ENCODE measurements around the gene EEFSEC. TPM values are rescaled to one million over a fixed set of nuclear protein-coding genes. Genes with fewer than 3 reads are reported as not detected.

EEFSEC gene
- total RNA-seq, 4 donors from 2014 or later = 9.1 to 17.4 (median 15.8) TPM

DNA sequence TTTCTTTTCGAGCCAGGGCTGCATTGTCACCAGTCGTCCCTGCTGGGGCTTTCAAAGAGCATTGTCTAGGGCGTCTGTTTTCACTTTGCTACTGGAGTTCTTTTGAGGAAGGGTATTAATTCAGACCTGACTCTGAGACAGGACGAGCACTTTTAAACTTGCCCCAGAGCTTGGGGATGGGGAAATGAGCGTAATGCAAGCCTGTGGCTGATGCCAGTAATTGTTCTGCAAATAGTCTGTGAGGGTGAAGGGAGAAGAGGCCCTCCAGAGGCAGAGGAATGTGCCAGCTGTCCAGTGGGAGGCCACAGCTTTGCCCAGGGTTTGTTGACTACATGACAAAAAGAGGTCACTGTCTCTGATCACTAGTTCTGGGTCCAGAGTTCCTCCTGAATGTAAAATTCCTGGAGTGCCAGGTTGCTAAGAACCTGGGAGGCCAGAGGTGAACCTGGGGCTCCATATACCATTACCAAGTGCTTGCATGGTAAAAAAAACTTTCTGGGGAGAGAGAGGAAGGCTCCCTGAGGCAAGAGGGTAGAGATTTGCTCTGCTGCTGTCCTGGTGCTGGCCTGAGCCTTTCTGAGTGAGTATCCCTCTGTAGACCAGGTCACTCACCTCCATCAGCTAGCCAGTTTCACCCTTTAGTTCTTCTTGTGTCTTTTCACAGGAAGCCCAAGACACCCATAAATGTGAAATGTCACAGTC, 14.8 kb downstream of the EEFSEC start:
- DNase-seq (ENCODE audit: extremely low spot score) = no peak
- Histone ChIP-seq H3K36me3 (peaks cover 0 to under 1% (median 0%) of the 10 kb centered on the region in 4 donors), H3K4me1 (peaks cover 0 to 10% (median 7%) of the 10 kb centered on the region in 4 donors), H3K9me3 (no peaks in the 10 kb centered on the region), H3K27ac (replicated peaks in 1 of 4) (no peak overlapping the region), H3K27me3 (no peaks in the 10 kb centered on the region), H3K4me3 (no peak overlapping the region)
- intact Hi-C loops (cut with DNase I) = loop anchor here (10.0 kb wide), 1 partner anchor 157 kb away; no protein-coding TSS in a partner anchor
- TF ChIP-seq POLR2AphosphoS5 (IDR thresholded peaks at IDR 0.05) = no peak
- TF ChIP-seq EP300 (IDR thresholded peaks at IDR 0.05) = no peak
- WGBS = 73% methylated on average over 5 of the region's 5 CpGs

DNA sequence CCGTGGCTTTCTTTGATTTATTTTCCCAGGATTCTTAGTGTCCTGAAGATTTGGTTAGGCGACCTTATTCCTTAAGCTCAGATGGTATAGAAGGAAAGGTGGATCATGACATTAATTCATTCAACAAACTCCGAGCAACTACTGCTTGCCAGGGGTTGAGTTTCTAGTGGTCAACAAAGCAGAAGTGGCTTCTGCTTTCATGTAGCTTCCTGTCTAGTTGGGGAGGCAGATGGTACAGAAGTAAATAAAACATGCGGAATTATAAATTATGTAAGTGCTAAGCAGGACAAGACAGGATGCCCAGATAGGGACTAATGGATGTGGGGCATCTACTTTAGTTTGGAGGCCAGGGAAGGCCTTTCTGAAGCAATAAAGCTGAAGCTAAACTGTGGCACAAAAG, 15.6 kb downstream of the EEFSEC start:
- no peaks in the 10 kb centered on the region for H3K36me3 ChIP-seq
- TF ChIP-seq, protein P1, sequence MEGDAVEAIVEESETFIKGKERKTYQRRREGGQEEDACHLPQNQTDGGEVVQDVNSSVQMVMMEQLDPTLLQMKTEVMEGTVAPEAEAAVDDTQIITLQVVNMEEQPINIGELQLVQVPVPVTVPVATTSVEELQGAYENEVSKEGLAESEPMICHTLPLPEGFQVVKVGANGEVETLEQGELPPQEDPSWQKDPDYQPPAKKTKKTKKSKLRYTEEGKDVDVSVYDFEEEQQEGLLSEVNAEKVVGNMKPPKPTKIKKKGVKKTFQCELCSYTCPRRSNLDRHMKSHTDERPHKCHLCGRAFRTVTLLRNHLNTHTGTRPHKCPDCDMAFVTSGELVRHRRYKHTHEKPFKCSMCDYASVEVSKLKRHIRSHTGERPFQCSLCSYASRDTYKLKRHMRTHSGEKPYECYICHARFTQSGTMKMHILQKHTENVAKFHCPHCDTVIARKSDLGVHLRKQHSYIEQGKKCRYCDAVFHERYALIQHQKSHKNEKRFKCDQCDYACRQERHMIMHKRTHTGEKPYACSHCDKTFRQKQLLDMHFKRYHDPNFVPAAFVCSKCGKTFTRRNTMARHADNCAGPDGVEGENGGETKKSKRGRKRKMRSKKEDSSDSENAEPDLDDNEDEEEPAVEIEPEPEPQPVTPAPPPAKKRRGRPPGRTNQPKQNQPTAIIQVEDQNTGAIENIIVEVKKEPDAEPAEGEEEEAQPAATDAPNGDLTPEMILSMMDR (IDR thresholded peaks at IDR 0.05) = no peak
- no peak for TF ChIP-seq POLR2A (IDR thresholded peaks at IDR 0.05; ENCODE audit: low read depth)
- no peak for TF ChIP-seq POLR2AphosphoS5 (IDR thresholded peaks at IDR 0.05)
- TF ChIP-seq EP300 (IDR thresholded peaks at IDR 0.05) = no peak
- H3K9me3 ChIP-seq = no peaks in the 10 kb centered on the region
- no peak for DNase-seq (ENCODE audit: extremely low spot score)
- peaks cover 0 to 13% (median 8%) of the 10 kb centered on the region in 4 donors for H3K4me1 ChIP-seq
- 83% methylated on average over 4 of the region's 4 CpGs for WGBS
- no peaks in the 10 kb centered on the region for H3K27me3 ChIP-seq
- intact Hi-C loops (cut with DNase I) = loop anchor here (10.0 kb wide), 1 partner anchor 156 kb away; no protein-coding TSS in a partner anchor
- no peak overlapping the region for H3K4me3 ChIP-seq
- H3K27ac ChIP-seq (replicated peaks in 1 of 4) = no peak overlapping the region

DNA sequence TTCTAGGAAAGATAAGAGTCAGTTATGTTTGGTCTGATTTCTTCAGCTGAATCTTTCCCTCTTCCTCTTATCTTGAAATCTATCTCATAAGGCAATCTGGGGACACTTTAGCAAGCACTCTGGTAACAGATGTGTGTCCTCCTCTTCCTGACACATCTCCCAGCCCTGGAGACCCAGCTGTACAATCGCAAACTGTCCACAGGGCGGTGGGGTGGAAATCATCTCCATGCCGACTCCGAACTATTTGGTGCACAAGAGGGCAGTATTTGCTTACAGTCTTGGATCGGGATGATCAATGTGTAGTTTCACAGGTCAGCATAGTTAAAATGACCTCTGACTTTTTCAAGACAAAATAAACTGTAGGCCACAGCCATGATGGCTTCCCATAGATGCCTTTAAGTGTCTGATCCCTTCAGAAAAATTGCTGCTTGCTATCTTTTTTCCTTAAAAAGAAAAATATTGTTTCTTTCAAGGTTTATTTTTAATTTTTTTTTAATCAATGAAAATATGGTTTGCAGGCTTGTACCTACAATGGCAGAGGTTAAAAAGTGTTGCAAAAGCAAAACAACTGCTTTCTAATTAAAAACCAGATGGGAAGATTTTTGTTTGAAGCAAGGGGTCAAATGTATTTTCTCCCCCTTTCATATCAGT, 17.7 kb downstream of the EEFSEC start:
- Histone ChIP-seq H3K27ac (replicated peaks in 1 of 4) (no peak overlapping the region), H3K27me3 (no peaks in the 10 kb centered on the region), H3K4me3 (no peak overlapping the region), H3K9me3 (no peaks in the 10 kb centered on the region), H3K4me1 (peaks cover 5 to 32% (median 21%) of the 10 kb centered on the region in 4 donors), H3K36me3 (no peaks in the 10 kb centered on the region)
- WGBS = 13% methylated on average over 5 of the region's 5 CpGs
- intact Hi-C loops (cut with DNase I) = no loop called here
- TF ChIP-seq, protein P1 (IDR thresholded peaks at IDR 0.05) = peak; percentile 63 to 66 (median 64)
- TF ChIP-seq POLR2AphosphoS5 (IDR thresholded peaks at IDR 0.05) = peak in 1 of 2 donors; percentile 42
- no peak for TF ChIP-seq POLR2A (IDR thresholded peaks at IDR 0.05; ENCODE audit: low read depth)
- no peak for TF ChIP-seq EP300 (IDR thresholded peaks at IDR 0.05)
- DNase-seq (ENCODE audit: extremely low spot score) = no peak

DNA sequence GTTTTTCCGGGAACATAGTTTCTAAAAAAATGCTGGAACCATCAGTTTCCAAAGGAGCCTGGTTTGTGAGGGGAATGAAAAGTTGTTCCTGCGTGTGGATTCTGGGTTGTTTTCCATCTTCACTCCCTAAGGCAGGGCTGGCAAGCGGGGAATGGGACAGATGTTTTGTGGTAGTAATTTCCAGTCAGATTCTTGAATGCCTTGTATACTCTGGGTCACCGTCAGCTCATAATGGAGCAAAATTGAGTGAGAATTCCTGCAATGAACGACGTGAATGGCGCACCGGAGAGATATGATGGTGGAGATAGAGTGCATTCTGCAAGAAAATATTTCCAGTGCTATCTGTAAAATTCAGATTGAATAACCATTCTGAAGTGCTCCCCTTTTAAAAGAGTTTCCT, 19.9 kb downstream of the EEFSEC start:
- WGBS = 84% methylated on average over 8 of the region's 8 CpGs
- TF ChIP-seq, protein P1 (IDR thresholded peaks at IDR 0.05) = no peak
- TF ChIP-seq POLR2AphosphoS5 (IDR thresholded peaks at IDR 0.05) = no peak
- TF ChIP-seq POLR2A (IDR thresholded peaks at IDR 0.05; ENCODE audit: low read depth) = no peak
- TF ChIP-seq EP300 (IDR thresholded peaks at IDR 0.05) = no peak
- no peak for DNase-seq (ENCODE audit: extremely low spot score)
- no peak overlapping the region for H3K27ac ChIP-seq (replicated peaks in 1 of 4)
- no peak overlapping the region for H3K4me3 ChIP-seq
- no peaks in the 10 kb centered on the region for H3K36me3 ChIP-seq
- intact Hi-C loops (cut with DNase I) = no loop called here
- H3K9me3 ChIP-seq = no peaks in the 10 kb centered on the region
- H3K4me1 ChIP-seq = peaks cover 5 to 24% (median 21%) of the 10 kb centered on the region in 4 donors
- H3K27me3 ChIP-seq = no peaks in the 10 kb centered on the region

DNA sequence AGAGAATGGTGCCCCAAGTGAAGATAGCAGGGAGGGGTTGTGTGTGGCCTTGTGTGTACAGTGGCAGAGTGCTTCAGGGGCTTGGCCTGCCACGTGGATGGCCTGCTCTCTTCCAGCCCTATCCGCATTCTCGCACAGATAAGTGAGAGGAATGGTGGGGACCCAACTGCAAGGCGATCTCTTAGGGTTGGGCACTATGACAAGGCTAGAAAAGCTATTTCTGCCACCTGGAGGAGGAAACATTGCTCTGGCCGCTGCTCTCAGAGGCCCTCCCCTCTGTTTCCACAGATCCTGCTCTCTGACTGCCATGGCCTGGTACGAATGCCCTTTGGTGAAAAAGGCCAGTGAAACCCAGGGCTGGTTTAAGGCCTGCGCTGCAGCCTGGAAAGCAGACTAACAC, 20.6 kb downstream of the EEFSEC start:
- Histone ChIP-seq H3K4me1 (peaks cover 5 to 24% (median 22%) of the 10 kb centered on the region in 4 donors), H3K9me3 (no peaks in the 10 kb centered on the region), H3K36me3 (no peaks in the 10 kb centered on the region), H3K27ac (replicated peaks in 1 of 4) (no peak overlapping the region), H3K4me3 (no peak overlapping the region), H3K27me3 (no peaks in the 10 kb centered on the region)
- intact Hi-C loops (cut with DNase I) = no loop called here
- 88% methylated on average over 7 of the region's 7 CpGs for WGBS
- DNase-seq (ENCODE audit: extremely low spot score) = no peak
- TF ChIP-seq, protein P1 (IDR thresholded peaks at IDR 0.05) = no peak
- TF ChIP-seq POLR2A (IDR thresholded peaks at IDR 0.05; ENCODE audit: low read depth) (no peak), POLR2AphosphoS5 (IDR thresholded peaks at IDR 0.05) (no peak), EP300 (IDR thresholded peaks at IDR 0.05) (no peak)
